Caco-2 (cell line): ENCODE results near the gene NOS1AP. TPM values are rescaled to one million over a fixed set of nuclear protein-coding genes. Genes with fewer than 3 reads are reported as not detected.

Experiments
- BruUV-seq: library from RNA; stranded (reverse); fragments of 400-500 nt; replicated peaks from 2 replicates; lab custom pipeline; 2021; lab: Mats Ljungman, UMichigan
- CTCF ChIA-PET: fragments of 300-600 bp; sonication (Branson Sonifier 250); formaldehyde crosslinking; loops from one replicate; lab custom pipeline; 2022; ENCODE audit warnings: antibody characterized with exemption; lab: Charles Lee
- POLR2A ChIA-PET: fragments of 300-600 bp; sonication (Branson Sonifier 250); formaldehyde crosslinking; loops from one replicate; lab custom pipeline; 2022; ENCODE audit warnings: antibody characterized with exemption; lab: Charles Lee
- DNase-seq, 2 experiments: peaks; one replicate each; pipeline versions ENCODE4 v3.0.0 to v3.0.0-alpha.2; 2020 to 2022
- H3K27me3 ChIP-seq: replicated peaks from 2 replicates; pipeline ENCODE4 v1.6.0; 2011; ENCODE audit warnings: low read length; ENCODE audit not compliant: control insufficient read depth, insufficient read depth
- H3K36me3 ChIP-seq: 2 replicates; pipeline ENCODE4 v1.5.1; 2011; ENCODE audit warnings: low read length; ENCODE audit not compliant: control insufficient read depth, insufficient read depth
- H3K4me1 ChIP-seq: fragments of 250-450 bp; sonication (Bioruptor Pico); 2 replicates; pipeline ENCODE4 v1.5.1; 2020; ENCODE audit warnings: mild to moderate bottlenecking
- H3K4me3 ChIP-seq: 2 replicates; pipeline ENCODE4 v1.5.1; 2011; ENCODE audit warnings: low read depth, mild to moderate bottlenecking, control low read depth, low read length
- H3K9me3 ChIP-seq: fragments of 250-450 bp; sonication (Bioruptor Pico); 2 replicates; pipeline ENCODE4 v1.5.1; 2020; ENCODE audit warnings: mild to moderate bottlenecking, moderate library complexity
- H3K27ac Mint-ChIP-seq: one replicate; pipeline ENCODE4 v1.8.0; 2022; ENCODE audit warnings: mixed read lengths; ENCODE audit not compliant: unreplicated experiment
- H3K27me3 Mint-ChIP-seq: one replicate; pipeline ENCODE4 v1.8.0; 2022; ENCODE audit warnings: mixed read lengths; ENCODE audit not compliant: insufficient read depth, unreplicated experiment
- H3K36me3 Mint-ChIP-seq: one replicate; pipeline ENCODE4 v1.8.0; 2022; ENCODE audit warnings: mild to moderate bottlenecking, mixed read lengths; ENCODE audit not compliant: insufficient read depth, unreplicated experiment
- H3K4me1 Mint-ChIP-seq: one replicate; pipeline ENCODE4 v1.8.0; 2022; ENCODE audit warnings: low read depth, mixed read lengths; ENCODE audit not compliant: unreplicated experiment
- H3K4me3 Mint-ChIP-seq: one replicate; pipeline ENCODE4 v1.8.0; 2022; ENCODE audit warnings: mild to moderate bottlenecking, moderate library complexity, mixed read lengths; ENCODE audit not compliant: unreplicated experiment
- H3K9me3 Mint-ChIP-seq: one replicate; pipeline ENCODE4 v1.8.0; 2022; ENCODE audit warnings: mixed read lengths; ENCODE audit not compliant: unreplicated experiment
- CTCF ChIP-seq, 2 experiments: fragments of 200-600 bp in 1 of 2; IDR thresholded peaks; 1 replicate in 1 of 2; 2 replicates in 1 of 2; pipeline versions ENCODE4 v1.5.1 to v1.8.0; 2011 to 2022; ENCODE audit warnings: antibody characterized with exemption in 1 of 2, control low read depth in 1 of 2, inconsistent platforms in 1 of 2, low read depth in 1 of 2, low read length in 1 of 2, mild to moderate bottlenecking in 1 of 2, moderate library complexity in 1 of 2; ENCODE audit not compliant: insufficient read depth in 1 of 2, severe bottlenecking in 1 of 2, unreplicated experiment in 1 of 2
- intact Hi-C: fragments of 100-400 bp; cut with micrococcal nuclease; formaldehyde crosslinking; loops from one replicate; pipeline ENCODE4 v1.10.0; 2022; ENCODE audit not compliant: unreplicated experiment
- total RNA-seq: library from RNA; stranded (reverse); gene quantifications from 2 replicates; pipeline ENCODE4 v1.2.3, GENCODE V29; 2022

Gene NOS1AP
- total RNA-seq, 1 experiment from 2014 or later: 5.5 TPM

- intact Hi-C loops: loop anchor here (10.0 kb wide), 2 partner anchors 60 to 140 kb away; no protein-coding TSS in a partner anchor
- Mint-ChIP-seq H3K27ac (no peak overlapping the region), H3K4me3 (no peak overlapping the region), H3K36me3 (no peaks in the 10 kb centered on the region), H3K27me3 (no peaks in the 10 kb centered on the region), H3K4me1 (peaks cover 46% of the 10 kb centered on the region), H3K9me3 (no peaks in the 10 kb centered on the region)
- no peak for TF ChIP-seq CTCF (IDR thresholded peaks at IDR 0.05; ENCODE audit: insufficient read depth in 1 of 2, low read depth in 1 of 2, low read length in 1 of 2, severe bottlenecking in 1 of 2, unreplicated experiment in 1 of 2)
- POLR2A ChIA-PET: no interaction called here
- H3K9me3 ChIP-seq: no peaks in the 10 kb centered on the region
- H3K4me3 ChIP-seq: no peak overlapping the region
- no peaks in the 10 kb centered on the region for H3K36me3 ChIP-seq
- BruUV-seq: no TSS peak
- DNase-seq: no peak
- peaks cover 58% of the 10 kb centered on the region for H3K4me1 ChIP-seq
- CTCF ChIA-PET: no interaction called here
- H3K27me3 ChIP-seq: no peaks in the 10 kb centered on the region
These were observed 65.2 kb downstream of the NOS1AP start for GRCh38 chr1:162134646-162135045.

- Mint-ChIP-seq H3K9me3 (no peaks in the 10 kb centered on the region), H3K36me3 (no peaks in the 10 kb centered on the region), H3K4me3 (no peak overlapping the region), H3K4me1 (peaks cover 46% of the 10 kb centered on the region), H3K27me3 (no peaks in the 10 kb centered on the region), H3K27ac (no peak overlapping the region)
- Histone ChIP-seq H3K36me3 (no peaks in the 10 kb centered on the region), H3K4me3 (no peak overlapping the region), H3K27me3 (no peaks in the 10 kb centered on the region), H3K9me3 (no peaks in the 10 kb centered on the region), H3K4me1 (peaks cover 58% of the 10 kb centered on the region)
- BruUV-seq: no TSS peak
- no peak for TF ChIP-seq CTCF (IDR thresholded peaks at IDR 0.05; ENCODE audit: insufficient read depth in 1 of 2, low read depth in 1 of 2, low read length in 1 of 2, severe bottlenecking in 1 of 2, unreplicated experiment in 1 of 2)
- DNase-seq: no peak
- ChIA-PET POLR2A (no interaction called here), CTCF (no interaction called here)
- intact Hi-C loops: loop anchor here (10.0 kb wide), 2 partner anchors 61 to 139 kb away; no protein-coding TSS in a partner anchor
These were observed 65.8 kb downstream of the NOS1AP start for GRCh38 chr1:162135271-162135775.

GRCh38 chr1:162136760-162137159 lies 67.3 kb downstream of the NOS1AP start:
- Histone ChIP-seq H3K9me3 (no peaks in the 10 kb centered on the region), H3K4me1 (peaks cover 50% of the 10 kb centered on the region), H3K4me3 (no peak overlapping the region), H3K27me3 (no peaks in the 10 kb centered on the region), H3K36me3 (no peaks in the 10 kb centered on the region)
- H3K9me3 Mint-ChIP-seq: no peaks in the 10 kb centered on the region
- BruUV-seq: no TSS peak
- H3K4me1 Mint-ChIP-seq: peaks cover 46% of the 10 kb centered on the region
- peak overlapping the region; percentile 74 for H3K27ac Mint-ChIP-seq
- intact Hi-C loops: loop anchor here (1.0 to 10.0 kb wide), 3 partner anchors 55 to 138 kb away; no protein-coding TSS in a partner anchor
- no peaks in the 10 kb centered on the region for H3K27me3 Mint-ChIP-seq
- H3K36me3 Mint-ChIP-seq: no peaks in the 10 kb centered on the region
- POLR2A ChIA-PET: no interaction called here
- DNase-seq: peak in 1 of 2 experiments; percentile 39
- H3K4me3 Mint-ChIP-seq: peak overlapping the region; percentile 53
- CTCF ChIA-PET: no interaction called here
- TF ChIP-seq CTCF (IDR thresholded peaks at IDR 0.05; ENCODE audit: insufficient read depth in 1 of 2, low read depth in 1 of 2, low read length in 1 of 2, severe bottlenecking in 1 of 2, unreplicated experiment in 1 of 2): no peak
